ENCODE results near the gene ANAPC10. TPM values are rescaled to one million over a fixed set of nuclear protein-coding genes. Genes with fewer than 3 reads are reported as not detected.
"Not testable (repeated sequence)": the region's sequence is repeated elsewhere in the genome, so short reads cannot be mapped to it uniquely, and the experiment has no call there.

The ANAPC10 gene, protein sequence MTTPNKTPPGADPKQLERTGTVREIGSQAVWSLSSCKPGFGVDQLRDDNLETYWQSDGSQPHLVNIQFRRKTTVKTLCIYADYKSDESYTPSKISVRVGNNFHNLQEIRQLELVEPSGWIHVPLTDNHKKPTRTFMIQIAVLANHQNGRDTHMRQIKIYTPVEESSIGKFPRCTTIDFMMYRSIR
- total RNA-seq (10 to 100 TPM; 20.2 to 22.8 TPM), polyA plus RNA-seq (10 to 100 TPM; 12.9 to 18.7 TPM)
- long read RNA-seq, donor 1, partial matches to known transcripts = 0 of 21 reads
- long read RNA-seq, donor 1, other reads (novel, unspliced or antisense) = 13 of 21 reads
- long read RNA-seq, donor 2, partial matches to known transcripts = 0 of 9 reads
- long read RNA-seq, donor 2, other reads (novel, unspliced or antisense) = 4 of 9 reads

DNA sequence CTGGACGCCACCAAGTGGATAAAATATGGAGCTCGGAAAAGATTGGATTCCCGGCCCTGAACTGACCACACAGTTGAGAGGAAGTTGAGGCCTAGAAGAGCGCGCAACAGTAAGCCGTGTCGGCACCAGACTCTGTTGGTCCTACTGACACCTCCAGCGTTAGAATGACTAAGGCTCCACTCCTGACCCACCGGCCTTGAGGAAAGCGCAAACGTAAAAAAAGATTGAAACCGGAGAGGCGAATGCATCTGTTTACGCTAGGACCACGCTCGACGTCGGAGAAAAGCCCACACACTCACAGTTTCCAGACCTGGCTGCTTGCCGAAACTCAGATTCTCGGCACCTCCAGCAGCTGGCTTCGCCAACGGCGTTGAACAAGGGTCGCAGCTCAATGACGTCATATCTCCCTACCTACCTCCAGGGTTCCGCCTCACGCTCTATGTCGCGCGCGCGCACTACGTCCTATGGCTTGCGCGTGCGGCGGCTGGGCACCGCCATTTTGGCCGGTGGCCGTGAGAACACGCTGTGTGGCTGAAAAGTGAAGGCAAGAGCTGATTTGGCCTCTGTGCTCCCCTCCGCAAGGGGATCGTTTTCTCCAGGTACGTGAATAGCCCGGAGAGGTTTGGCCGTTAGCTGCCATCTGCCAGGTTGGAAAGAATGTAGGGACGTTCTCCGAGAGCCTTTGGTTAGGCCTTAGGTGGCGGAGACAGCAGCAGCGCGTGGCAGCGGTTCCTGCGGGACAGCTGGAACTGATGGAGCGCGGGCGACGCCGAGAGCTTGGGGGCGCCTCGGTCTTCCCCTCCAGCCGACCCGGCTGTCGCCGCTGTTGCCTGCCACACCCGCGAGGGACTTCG, at the start of gene ANAPC10, which contains the start of gene ABCE1:
TSS of gene ANAPC10 (minus strand) at position 376 of the 854 bp plus-strand sequence. CDS start 2,097 bp downstream, outside the sequence.
TSS of gene ABCE1 (plus strand) at position 491 of the 854 bp plus-strand sequence. CDS start 6,102 bp downstream, outside the sequence.
- Histone ChIP-seq H3K36me3 (ENCODE audit: control insufficient read depth in 1 of 2, insufficient read depth in 2 of 2, low read length in 1 of 2) (peaks cover under 1 to 4% of the 10 kb centered on the region in 2 donors), H3K27ac (ENCODE audit: low read depth in 1 of 2, low read length in 2 of 2) (peak within 1 kb of the TSS; percentile 73 to 76), H3K9me3 (ENCODE audit: control insufficient read depth, low read length) (no peaks in the 10 kb centered on the region), H3K27me3 (ENCODE audit: control insufficient read depth in 1 of 2, insufficient read depth in 2 of 2, low read length in 1 of 2) (no peaks in the 10 kb centered on the region), H3K4me3 (ENCODE audit: low read length in 2 of 2) (peak within 1 kb of the TSS; percentile 64 to 79), H3K4me1 (ENCODE audit: control insufficient read depth in 1 of 2, insufficient read depth in 2 of 2, low read length in 2 of 2) (peaks cover 2% of the 10 kb centered on the region in 2 donors)
- intact Hi-C loops (cut with DNase I) = loop anchor here in 1 of 2 donors (10.0 kb wide), 2 partner anchors 387 to 923 kb away; partner anchors contain the start of gene SMAD1
- DNase-seq = peak; percentile 97 to 98
- peak; percentile 99 for ATAC-seq (ENCODE audit: low FRiP score)
- 0% methylated on average over 67 of the region's 67 CpGs for WGBS, 2 donors

DNA sequence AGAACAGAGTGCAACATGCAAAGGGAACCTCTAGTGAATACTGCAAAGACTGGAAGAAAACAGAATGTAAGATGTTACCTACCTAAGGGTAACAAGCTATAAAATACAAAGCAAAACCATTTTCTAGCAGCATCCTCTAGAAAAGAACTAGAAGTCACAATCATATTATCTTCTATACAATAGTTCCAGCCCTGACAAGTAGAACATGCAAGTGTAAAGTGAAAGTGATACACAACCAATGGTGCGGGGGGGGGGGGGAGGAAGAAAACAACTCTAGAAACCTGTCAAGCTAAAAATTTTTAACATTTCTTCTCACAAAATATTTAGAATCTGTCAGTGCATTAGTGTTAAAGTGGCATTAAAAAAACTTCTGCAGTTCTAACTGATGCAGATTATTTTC, 38.2 kb upstream of the ANAPC10 start:
- H3K27me3 ChIP-seq (ENCODE audit: control insufficient read depth in 1 of 2, insufficient read depth in 2 of 2, low read length in 1 of 2); DNase-seq; H3K27ac ChIP-seq (ENCODE audit: low read depth in 1 of 2, low read length in 2 of 2); intact Hi-C loops (cut with DNase I); H3K9me3 ChIP-seq (ENCODE audit: control insufficient read depth, low read length); H3K4me1 ChIP-seq (ENCODE audit: control insufficient read depth in 1 of 2, insufficient read depth in 2 of 2, low read length in 2 of 2); H3K36me3 ChIP-seq (ENCODE audit: control insufficient read depth in 1 of 2, insufficient read depth in 2 of 2, low read length in 1 of 2); H3K4me3 ChIP-seq (ENCODE audit: low read length in 2 of 2); ATAC-seq (ENCODE audit: low FRiP score): not testable (repeated sequence)
- 60 to 100% methylated on average over 1 of the region's 1 CpG for WGBS, 2 donors

DNA sequence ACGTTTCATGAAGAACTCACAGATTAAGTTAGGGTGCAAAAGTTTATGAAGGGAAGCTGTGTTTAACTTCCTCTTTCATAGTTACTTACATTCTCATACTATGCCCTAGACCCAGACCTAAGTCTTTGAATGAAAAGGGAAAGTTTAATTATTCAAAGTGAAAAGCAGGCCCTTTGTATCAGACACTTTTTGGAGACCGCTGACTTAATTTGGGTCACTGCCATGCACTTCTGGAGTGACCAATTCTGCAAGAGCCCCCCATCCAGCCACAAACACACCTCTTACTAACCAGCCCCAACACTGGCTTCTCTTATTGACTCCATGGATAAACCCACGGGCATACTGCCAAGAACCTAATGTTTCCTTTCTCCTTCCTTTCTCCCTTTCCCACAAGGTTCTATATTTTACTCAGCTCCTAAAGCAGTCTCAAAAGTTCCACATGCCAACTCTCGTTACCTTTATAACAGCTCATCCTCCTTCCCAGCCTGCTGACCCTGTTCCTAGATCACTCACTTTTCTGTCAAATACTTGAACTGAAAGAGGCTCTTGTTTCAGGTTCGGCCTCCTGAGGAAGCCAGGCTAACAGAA, 34.6 kb upstream of the ANAPC10 start:
- Histone ChIP-seq H3K36me3 (ENCODE audit: control insufficient read depth in 1 of 2, insufficient read depth in 2 of 2, low read length in 1 of 2) (peaks cover under 1 to 2% of the 10 kb centered on the region in 2 donors), H3K4me1 (ENCODE audit: control insufficient read depth in 1 of 2, insufficient read depth in 2 of 2, low read length in 2 of 2) (no peaks in the 10 kb centered on the region), H3K27ac (ENCODE audit: low read depth in 1 of 2, low read length in 2 of 2) (no peak overlapping the region), H3K27me3 (ENCODE audit: control insufficient read depth in 1 of 2, insufficient read depth in 2 of 2, low read length in 1 of 2) (no peaks in the 10 kb centered on the region), H3K9me3 (ENCODE audit: control insufficient read depth, low read length) (no peaks in the 10 kb centered on the region), H3K4me3 (ENCODE audit: low read length in 2 of 2) (no peak overlapping the region)
- intact Hi-C loops (cut with DNase I) = no loop called here
- no peak for DNase-seq
- ATAC-seq (ENCODE audit: low FRiP score) = no peak
- WGBS, 2 donors = 61 to 66% methylated on average over 5 of the region's 5 CpGs

DNA sequence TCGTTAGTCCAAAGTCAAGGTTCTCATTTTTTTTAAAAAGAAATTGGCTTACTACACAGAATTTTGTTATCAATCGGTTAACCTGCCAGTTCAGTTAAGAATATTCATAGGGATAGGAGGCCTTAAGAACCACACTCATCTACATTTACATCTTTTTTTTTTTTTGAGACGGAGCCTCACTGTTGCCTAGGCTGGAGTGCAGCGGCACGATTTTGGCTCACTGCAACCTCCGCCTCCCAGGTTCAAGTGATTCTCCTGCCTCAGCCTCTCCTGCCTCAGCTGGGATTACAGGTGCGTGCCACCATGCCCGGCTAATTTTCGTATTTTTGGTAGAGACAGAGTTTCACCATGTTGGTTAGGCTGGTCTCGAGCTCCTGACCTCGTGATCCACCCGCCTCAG, 33.9 kb upstream of the ANAPC10 start:
- no peaks in the 10 kb centered on the region for H3K4me1 ChIP-seq (ENCODE audit: control insufficient read depth in 1 of 2, insufficient read depth in 2 of 2, low read length in 2 of 2)
- no peak overlapping the region for H3K4me3 ChIP-seq (ENCODE audit: low read length in 2 of 2)
- no peaks in the 10 kb centered on the region for H3K9me3 ChIP-seq (ENCODE audit: control insufficient read depth, low read length)
- WGBS, 2 donors = 91 to 93% methylated on average over 12 of the region's 12 CpGs
- peaks cover 0 to 2% of the 10 kb centered on the region in 2 donors for H3K36me3 ChIP-seq (ENCODE audit: control insufficient read depth in 1 of 2, insufficient read depth in 2 of 2, low read length in 1 of 2)
- DNase-seq (no peak), ATAC-seq (ENCODE audit: low FRiP score) (no peak)
- intact Hi-C loops (cut with DNase I) = no loop called here
- H3K27me3 ChIP-seq (ENCODE audit: control insufficient read depth in 1 of 2, insufficient read depth in 2 of 2, low read length in 1 of 2) = no peaks in the 10 kb centered on the region
- H3K27ac ChIP-seq (ENCODE audit: low read depth in 1 of 2, low read length in 2 of 2) = no peak overlapping the region

DNA sequence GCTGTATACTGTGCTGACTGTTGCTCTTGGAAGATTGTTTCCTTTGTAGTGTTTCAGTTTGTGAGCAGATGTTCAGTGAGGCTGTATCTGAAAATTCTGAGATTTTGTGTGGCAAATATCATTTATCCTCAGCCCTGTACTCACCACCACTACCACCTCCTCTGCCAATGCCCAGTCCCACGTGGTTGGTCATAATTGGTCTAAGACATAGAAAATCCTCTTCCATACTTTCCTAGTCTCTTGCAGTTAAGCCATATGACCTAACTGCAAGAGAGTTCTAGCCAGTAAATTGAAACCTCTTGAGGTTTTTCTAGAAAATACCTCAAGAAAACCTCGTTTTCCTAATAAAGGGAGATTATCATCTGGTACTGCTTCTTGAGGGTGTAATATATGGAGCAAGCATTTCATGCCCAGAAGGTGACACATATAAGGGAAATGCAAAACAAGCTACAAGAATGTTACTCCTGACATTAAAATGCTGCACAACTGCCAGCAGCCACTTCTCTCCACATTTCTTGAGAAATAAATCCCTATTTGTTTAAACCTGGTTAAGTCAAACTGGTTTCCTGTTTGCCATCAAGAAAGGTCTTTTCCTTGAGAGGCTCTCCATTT, 32.9 kb upstream of the ANAPC10 start:
- intact Hi-C loops (cut with DNase I) = no loop called here
- DNase-seq (no peak), ATAC-seq (ENCODE audit: low FRiP score) (no peak)
- Histone ChIP-seq H3K9me3 (ENCODE audit: control insufficient read depth, low read length) (no peaks in the 10 kb centered on the region), H3K4me3 (ENCODE audit: low read length in 2 of 2) (no peak overlapping the region), H3K27ac (ENCODE audit: low read depth in 1 of 2, low read length in 2 of 2) (peak overlapping the region in 1 of 2 donors; percentile 28), H3K4me1 (ENCODE audit: control insufficient read depth in 1 of 2, insufficient read depth in 2 of 2, low read length in 2 of 2) (no peaks in the 10 kb centered on the region), H3K36me3 (ENCODE audit: control insufficient read depth in 1 of 2, insufficient read depth in 2 of 2, low read length in 1 of 2) (peaks cover under 1 to 2% of the 10 kb centered on the region in 2 donors), H3K27me3 (ENCODE audit: control insufficient read depth in 1 of 2, insufficient read depth in 2 of 2, low read length in 1 of 2) (no peaks in the 10 kb centered on the region)
- WGBS, 2 donors = 7 to 21% methylated on average over 2 of the region's 2 CpGs

DNA sequence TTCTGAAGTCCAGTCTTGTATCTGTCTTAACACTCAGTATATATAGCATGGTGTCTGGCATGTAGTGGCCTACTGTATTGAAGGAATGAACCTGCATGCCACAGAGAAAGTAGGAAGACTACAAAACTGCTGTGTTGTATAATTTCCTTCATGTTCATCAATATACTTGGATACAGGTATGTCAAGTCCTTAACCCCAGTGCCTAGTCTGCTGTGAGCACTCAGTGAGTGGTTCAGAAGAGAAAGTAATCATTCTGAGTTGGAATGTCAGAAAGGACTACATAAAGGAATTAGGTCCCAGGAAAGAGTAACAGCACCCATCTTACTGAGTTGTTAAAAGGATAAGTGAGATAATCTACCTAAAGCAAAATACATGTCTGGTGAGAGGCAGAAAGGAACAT, 32.1 kb upstream of the ANAPC10 start:
- ATAC-seq (ENCODE audit: low FRiP score) = no peak
- intact Hi-C loops (cut with DNase I) = no loop called here

DNA sequence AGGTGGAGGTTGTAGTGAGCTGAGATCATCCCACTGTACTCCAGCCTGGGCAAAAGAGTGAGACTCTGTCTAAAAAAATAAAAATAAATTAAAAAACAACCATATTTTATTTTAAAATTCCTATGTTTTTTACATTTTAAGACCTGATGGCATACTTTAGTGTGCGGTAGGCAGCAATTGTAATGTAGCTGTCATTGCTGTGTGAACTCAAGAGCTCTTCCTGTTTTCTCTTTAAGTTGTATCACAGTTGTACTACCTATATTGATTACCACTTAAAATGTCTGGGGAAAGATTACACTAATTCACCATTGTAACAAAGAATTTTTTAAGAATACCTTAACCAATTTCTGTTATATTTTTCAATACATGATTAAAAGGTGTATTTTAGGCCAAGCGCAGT, 27.4 kb upstream of the ANAPC10 start:
- no peak overlapping the region for H3K27ac ChIP-seq (ENCODE audit: low read depth in 1 of 2, low read length in 2 of 2)
- no peaks in the 10 kb centered on the region for H3K4me1 ChIP-seq (ENCODE audit: control insufficient read depth in 1 of 2, insufficient read depth in 2 of 2, low read length in 2 of 2)
- H3K9me3 ChIP-seq (ENCODE audit: control insufficient read depth, low read length) = no peaks in the 10 kb centered on the region
- 97 to 100% methylated on average over 2 of the region's 2 CpGs for WGBS, 2 donors
- no peak for ATAC-seq (ENCODE audit: low FRiP score)
- H3K4me3 ChIP-seq (ENCODE audit: low read length in 2 of 2) = no peak overlapping the region
- H3K27me3 ChIP-seq (ENCODE audit: control insufficient read depth in 1 of 2, insufficient read depth in 2 of 2, low read length in 1 of 2) = no peaks in the 10 kb centered on the region
- intact Hi-C loops (cut with DNase I) = no loop called here
- no peak for DNase-seq
- peaks cover 2 to 3% of the 10 kb centered on the region in 2 donors for H3K36me3 ChIP-seq (ENCODE audit: control insufficient read depth in 1 of 2, insufficient read depth in 2 of 2, low read length in 1 of 2)

More for the DNA sequence above, 32.1 kb upstream of the ANAPC10 start:
- Histone ChIP-seq H3K27ac (ENCODE audit: low read depth in 1 of 2, low read length in 2 of 2) (no peak overlapping the region), H3K4me1 (ENCODE audit: control insufficient read depth in 1 of 2, insufficient read depth in 2 of 2, low read length in 2 of 2) (no peaks in the 10 kb centered on the region), H3K4me3 (ENCODE audit: low read length in 2 of 2) (no peak overlapping the region), H3K36me3 (ENCODE audit: control insufficient read depth in 1 of 2, insufficient read depth in 2 of 2, low read length in 1 of 2) (peaks cover 2 to 3% of the 10 kb centered on the region in 2 donors), H3K27me3 (ENCODE audit: control insufficient read depth in 1 of 2, insufficient read depth in 2 of 2, low read length in 1 of 2) (no peaks in the 10 kb centered on the region), H3K9me3 (ENCODE audit: control insufficient read depth, low read length) (no peaks in the 10 kb centered on the region)
- DNase-seq = no peak

DNA sequence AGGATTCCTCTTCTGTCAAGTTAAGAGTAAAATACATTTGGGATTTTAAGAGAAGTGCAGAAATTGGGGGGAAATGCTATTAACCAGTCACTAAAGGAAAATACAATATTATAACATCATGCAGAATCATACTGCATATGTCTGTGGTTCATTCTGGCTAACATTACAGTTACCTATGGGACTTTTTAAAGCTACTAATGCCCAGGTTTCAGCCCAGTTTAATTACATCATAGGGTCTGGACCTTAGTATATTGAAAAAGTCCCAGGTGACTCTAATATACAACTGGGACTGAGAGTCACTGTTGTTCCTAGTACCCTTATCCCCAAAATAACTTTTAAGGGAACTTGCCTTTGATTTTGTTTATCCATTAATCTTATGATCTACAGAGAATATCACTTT, 10.1 kb upstream of the ANAPC10 start:
- no peaks in the 10 kb centered on the region for H3K27me3 ChIP-seq (ENCODE audit: control insufficient read depth in 1 of 2, insufficient read depth in 2 of 2, low read length in 1 of 2)
- H3K9me3 ChIP-seq (ENCODE audit: control insufficient read depth, low read length) = no peaks in the 10 kb centered on the region
- peaks cover 0 to 1% of the 10 kb centered on the region in 2 donors for H3K36me3 ChIP-seq (ENCODE audit: control insufficient read depth in 1 of 2, insufficient read depth in 2 of 2, low read length in 1 of 2)
- H3K4me3 ChIP-seq (ENCODE audit: low read length in 2 of 2) = no peak overlapping the region
- ATAC-seq (ENCODE audit: low FRiP score) (no peak), DNase-seq (no peak)
- intact Hi-C loops (cut with DNase I) = loop anchor here in 1 of 2 donors (10.0 kb wide), 1 partner anchor 47 kb away; no protein-coding TSS in a partner anchor
- no peak overlapping the region for H3K27ac ChIP-seq (ENCODE audit: low read depth in 1 of 2, low read length in 2 of 2)
- H3K4me1 ChIP-seq (ENCODE audit: control insufficient read depth in 1 of 2, insufficient read depth in 2 of 2, low read length in 2 of 2) = no peaks in the 10 kb centered on the region
